OCI-LY7 (cell line): ENCODE results near the gene TRIB2. TPM values are rescaled to one million over a fixed set of nuclear protein-coding genes. Genes with fewer than 3 reads are reported as not detected.

ENCODE experiments used
- BruUV-seq: library from RNA; stranded (reverse); fragments of 400-500 nt; replicated peaks from 2 replicates; lab custom pipeline; 2021; lab: Mats Ljungman, UMichigan
- CTCF ChIA-PET: fragments of 300-600 bp; sonication (Branson Sonifier 250); formaldehyde crosslinking; loops from one replicate; lab custom pipeline; 2022; ENCODE audit warnings: antibody characterized with exemption; ENCODE audit not compliant: unreplicated experiment; lab: Charles Lee
- POLR2A ChIA-PET: fragments of 300-600 bp; sonication (Branson Sonifier 250); formaldehyde crosslinking; loops from one replicate; lab custom pipeline; 2022; ENCODE audit warnings: antibody characterized with exemption; lab: Charles Lee
- DNase-seq: peaks from one replicate; pipeline ENCODE4 v3.0.0-alpha.2; 2015; ENCODE audit warnings: low spot score
- H2AFZ ChIP-seq: fragments of 200-600 bp; sonication (generic), shearing (Covaris generic); 2 replicates; pipeline ENCODE4 v1.6.1; 2014; ENCODE audit warnings: mild to moderate bottlenecking, antibody characterized with exemption, low read length, moderate library complexity
- H3K27ac ChIP-seq: fragments of 200-600 bp; sonication (generic); 2 replicates; pipeline ENCODE4 v1.5.1; 2014; ENCODE audit warnings: mixed run types, low read depth, mild to moderate bottlenecking, moderate library complexity, low read length, inconsistent platforms; ENCODE audit not compliant: poor library complexity, severe bottlenecking
- H3K36me3 ChIP-seq: fragments of 200-600 bp; sonication (generic); 2 replicates; pipeline ENCODE4 v1.6.1; 2014; ENCODE audit warnings: mild to moderate bottlenecking, antibody characterized with exemption, low read length, moderate library complexity, mixed read lengths; ENCODE audit not compliant: insufficient read depth
- H3K4me1 ChIP-seq: fragments of 200-600 bp; sonication (generic); 2 replicates; pipeline ENCODE4 v1.5.1; 2014; ENCODE audit warnings: mild to moderate bottlenecking, low read length; ENCODE audit not compliant: insufficient read depth, poor library complexity, severe bottlenecking
- H3K4me2 ChIP-seq: fragments of 200-600 bp; sonication (generic); 2 replicates; pipeline ENCODE4 v1.6.1; 2014; ENCODE audit warnings: mild to moderate bottlenecking, low read length
- H3K4me3 ChIP-seq: fragments of 200-600 bp; sonication (generic); 2 replicates; pipeline ENCODE4 v1.5.1; 2014; ENCODE audit warnings: mild to moderate bottlenecking, low read depth, low read length; ENCODE audit not compliant: poor library complexity, severe bottlenecking
- H3K79me2 ChIP-seq: fragments of 200-600 bp; sonication (generic); 2 replicates; pipeline ENCODE4 v1.6.1; 2016; ENCODE audit warnings: low read depth, mild to moderate bottlenecking, low read length, moderate library complexity, mixed read lengths; ENCODE audit not compliant: insufficient read depth
- H3K9me2 ChIP-seq: fragments of 200-600 bp; sonication (generic); 2 replicates; pipeline ENCODE4 v1.6.1; 2016; ENCODE audit warnings: mild to moderate bottlenecking, low read length, mixed read lengths; ENCODE audit not compliant: insufficient read depth
- H3K9me3 ChIP-seq: fragments of 200-600 bp; sonication (generic); 2 replicates; pipeline ENCODE4 v1.6.1; 2014; ENCODE audit warnings: mild to moderate bottlenecking, mixed run types, low read length, mixed read lengths
- H4K20me1 ChIP-seq: fragments of 200-600 bp; sonication (generic); 2 replicates; pipeline ENCODE4 v1.6.1; 2014; ENCODE audit warnings: mild to moderate bottlenecking, antibody characterized with exemption, low read length, moderate library complexity, mixed read lengths; ENCODE audit not compliant: insufficient read depth
- CTCF ChIP-seq: fragments of 200-600 bp; sonication (generic); conservative IDR thresholded peaks from 2 replicates; pipeline ENCODE4 v1.5.1; 2014; ENCODE audit warnings: mild to moderate bottlenecking, antibody characterized with exemption, low read length, moderate library complexity, mixed read lengths
- EZH2phosphoT487 ChIP-seq: fragments of 200-600 bp; sonication (generic); IDR thresholded peaks from 2 replicates; pipeline ENCODE4 v1.6.1; 2018; ENCODE audit warnings: low read depth, borderline replicate concordance, mild to moderate bottlenecking, mixed run types, antibody characterized with exemption, low read length, moderate library complexity, mixed read lengths
- intact Hi-C: fragments of 100-400 bp; cut with micrococcal nuclease; formaldehyde crosslinking; loops from one replicate; pipeline ENCODE4 v1.10.0; 2022; ENCODE audit not compliant: unreplicated experiment
- microRNA-seq: library from miRNA; unstranded; fragments of <30 nt; microRNA quantifications from one replicate; pipeline ENCODE4 v1.2.0, GENCODE V29; 2022; ENCODE audit warnings: borderline replicate concordance
- small RNA-seq: library from RNA; depleted of rRNA; stranded (forward); fragments of <200 nt; gene quantifications from one replicate; pipeline ENCODE3, GENCODE V24; 2014
- total RNA-seq, 2 experiments: library from RNA; depleted of rRNA in 1 of 2; stranded (reverse); fragments of >200 nt in 1 of 2; shearing (Covaris generic) in 1 of 2; gene quantifications; 2 replicates each; pipeline ENCODE4 v1.2.3, GENCODE V29; 2014 to 2022

Gene TRIB2
- total RNA-seq, 2 experiments from 2014 or later = 18.8 to 26.0 TPM

GRCh38 chr2:12787891-12788801, 71.4 kb downstream of the TRIB2 start:
- H3K27ac ChIP-seq = no peak overlapping the region
- CTCF ChIA-PET = no interaction called here
- no TSS peak for BruUV-seq
- H3K4me3 ChIP-seq = no peak overlapping the region
- no peaks in the 10 kb centered on the region for H3K4me1 ChIP-seq
- no peak overlapping the region for H3K4me2 ChIP-seq
- TF ChIP-seq CTCF = no peak
- TF ChIP-seq EZH2phosphoT487 = no peak
- no peak overlapping the region for H2AFZ ChIP-seq
- no peaks in the 10 kb centered on the region for H3K36me3 ChIP-seq
- no peaks in the 10 kb centered on the region for H3K9me2 ChIP-seq
- intact Hi-C loops = no loop called here
- no peaks in the 10 kb centered on the region for H3K9me3 ChIP-seq
- DNase-seq = no peak
- POLR2A ChIA-PET = no interaction called here
- H4K20me1 ChIP-seq = no peaks in the 10 kb centered on the region
- no peaks in the 10 kb centered on the region for H3K79me2 ChIP-seq

- no peak overlapping the region for H2AFZ ChIP-seq
- H3K4me3 ChIP-seq = no peak overlapping the region
- no peaks in the 10 kb centered on the region for H3K4me1 ChIP-seq
- ChIA-PET CTCF (no interaction called here), POLR2A (interaction anchor here (0.8 to 1.0 kb wide), 2 partner anchors 8 to 11 kb away, joined by 3 to 4 read pairs; no protein-coding TSS in a partner anchor)
- no peaks in the 10 kb centered on the region for H3K79me2 ChIP-seq
- no peak overlapping the region for H3K27ac ChIP-seq
- H4K20me1 ChIP-seq = no peaks in the 10 kb centered on the region
- BruUV-seq = no TSS peak
- H3K9me2 ChIP-seq = no peaks in the 10 kb centered on the region
- H3K36me3 ChIP-seq = no peaks in the 10 kb centered on the region
- TF ChIP-seq EZH2phosphoT487 = no peak
- no peaks in the 10 kb centered on the region for H3K9me3 ChIP-seq
- DNase-seq = no peak
- intact Hi-C loops = no loop called here
- H3K4me2 ChIP-seq = no peak overlapping the region
Measured at GRCh38 chr2:12791906-12792305, 75.2 kb downstream of the TRIB2 start.

Small RNA genes within 50 kb of the gene (microRNA-seq; reads per million reads assigned to microRNA genes)
- gene MIR3125 = not detected

Small RNA genes within 50 kb of the gene (small RNA-seq; reads per million reads assigned to genes)
- gene MIR3125 = not detected
